ENCODE measurements around the gene SLC22A31.
"Not testable (repeated sequence)": the region's sequence is repeated elsewhere in the genome, so short reads cannot be mapped to it uniquely, and the experiment has no call there.

SLC22A31 gene

DNA sequence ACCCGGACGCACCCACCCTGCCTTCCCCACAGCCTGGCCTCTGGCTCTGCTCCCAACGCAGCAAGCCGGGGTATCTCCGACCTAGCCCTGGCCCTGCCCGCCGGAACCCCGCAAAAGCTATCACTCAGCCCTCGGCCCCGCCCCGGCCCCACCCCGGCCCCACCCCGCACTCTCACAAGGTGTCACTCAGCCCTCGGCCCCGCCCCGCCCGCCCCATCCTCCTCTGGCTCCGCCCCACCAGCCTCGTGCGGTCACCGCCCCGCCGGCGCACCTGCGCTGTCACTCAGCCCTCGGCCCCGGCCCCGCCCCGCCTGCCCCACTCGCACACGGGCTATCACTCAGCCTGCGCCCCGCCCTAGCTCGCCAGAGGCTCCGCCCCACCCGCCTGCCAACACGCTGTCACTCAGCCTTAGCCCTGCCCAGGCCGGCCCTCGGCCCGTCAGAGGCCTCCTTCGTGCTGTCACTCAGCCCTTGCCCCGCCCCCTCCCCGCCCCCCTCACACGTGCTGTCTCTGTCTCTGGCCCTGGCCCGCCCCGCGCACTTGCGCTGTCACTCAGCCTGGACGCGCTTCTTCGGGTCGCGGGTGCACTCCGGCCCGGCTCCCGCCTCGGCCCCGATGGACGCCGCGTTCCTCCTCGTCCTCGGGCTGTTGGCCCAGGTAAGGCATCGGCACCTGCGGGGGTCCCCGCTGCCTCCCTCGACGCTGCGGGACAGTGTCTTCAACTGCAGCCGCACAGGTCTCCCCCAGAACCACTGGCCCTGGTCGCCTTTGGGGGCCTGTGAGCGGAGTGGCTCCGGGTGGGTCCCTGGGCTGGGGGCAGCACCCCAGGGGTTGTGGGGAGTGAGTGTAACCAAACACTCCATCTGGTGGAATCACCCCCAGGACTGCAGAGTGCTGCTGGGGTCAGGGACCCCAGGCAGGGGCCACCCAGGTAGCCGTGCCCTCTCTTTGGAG is 28.8 kb downstream of the SLC22A31 start, which contains the start of gene CDH15:
Gene CDH15 (plus strand): TSS at position 533 of the 955 bp plus-strand sequence. CDS start 84 bp downstream, at position 617.
- no peak within 1 kb of the TSS for H3K27ac ChIP-seq
- peak within 1 kb of the TSS in 5 of 7 experiments; percentile 3 to 18 (median 10) for H3K4me3 ChIP-seq

DNA sequence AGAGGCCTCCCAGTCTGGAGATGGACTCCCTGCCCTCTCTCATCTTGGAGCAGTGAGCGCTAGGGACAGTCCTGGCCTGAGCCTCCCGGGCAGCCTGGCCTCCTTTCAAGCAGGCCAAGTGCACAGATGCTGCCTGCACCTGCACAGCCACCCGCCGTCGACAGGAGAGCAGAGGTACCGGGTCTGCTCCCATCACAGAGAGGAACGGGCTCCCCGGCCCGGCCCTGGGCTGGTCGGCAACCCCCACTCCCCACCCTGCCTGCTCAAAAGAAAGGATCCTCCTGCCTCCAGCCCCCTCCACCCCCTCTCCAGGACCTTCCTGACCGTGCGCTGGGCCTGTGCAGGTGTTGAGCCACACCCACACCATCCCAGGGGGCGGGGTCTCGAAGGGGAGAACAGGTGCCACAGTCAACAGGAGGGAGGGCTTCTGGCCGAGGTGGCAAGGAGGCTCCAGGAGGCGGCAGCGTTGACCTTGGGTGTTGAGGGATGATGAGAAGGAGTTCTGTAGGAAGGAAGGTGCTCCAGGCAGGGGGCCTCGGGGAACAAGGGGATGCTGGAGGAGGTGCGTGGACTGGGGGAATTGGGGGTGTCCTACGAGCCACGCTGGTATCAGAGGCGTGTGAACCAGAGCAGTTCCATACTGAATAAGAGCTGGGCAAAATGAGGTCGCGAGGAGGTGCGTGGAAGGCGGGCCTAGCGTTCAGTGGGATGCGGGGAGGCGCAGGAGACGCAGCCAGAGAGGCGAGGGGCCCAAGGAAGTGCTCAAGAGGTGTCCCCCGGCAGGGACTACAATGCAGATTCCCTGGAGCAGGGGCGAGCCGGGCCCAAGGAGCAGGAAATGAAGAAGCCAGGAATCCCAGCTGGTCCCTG is 29.8 kb downstream of the SLC22A31 start:
- Histone ChIP-seq H3K4me3 (peak overlapping the region in 5 of 7 experiments; percentile 3 to 18 (median 10)), H3K27ac (no peak overlapping the region)

DNA sequence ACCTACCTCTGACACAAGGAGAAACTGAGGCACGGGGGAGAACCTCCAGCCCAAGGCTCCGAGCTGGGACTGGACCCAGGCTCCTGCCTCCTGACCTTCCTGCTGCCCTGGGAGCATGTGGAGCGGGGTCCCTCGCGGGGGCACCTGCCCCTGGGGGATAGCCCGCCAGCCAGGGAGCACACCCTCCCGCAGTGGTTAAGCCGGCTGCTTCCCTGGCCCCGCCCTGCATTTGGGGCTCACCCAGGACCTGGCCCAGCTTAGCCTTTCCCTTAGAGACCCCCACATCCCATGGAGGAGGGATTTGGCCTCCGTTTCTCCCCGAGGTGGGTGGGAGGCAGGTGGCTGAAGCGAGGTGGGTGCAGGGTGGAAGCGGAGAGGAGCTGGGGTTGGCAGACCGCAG is 30.6 kb downstream of the SLC22A31 start:
- Histone ChIP-seq H3K4me3 (no peak overlapping the region), H3K27ac (no peak overlapping the region)

DNA sequence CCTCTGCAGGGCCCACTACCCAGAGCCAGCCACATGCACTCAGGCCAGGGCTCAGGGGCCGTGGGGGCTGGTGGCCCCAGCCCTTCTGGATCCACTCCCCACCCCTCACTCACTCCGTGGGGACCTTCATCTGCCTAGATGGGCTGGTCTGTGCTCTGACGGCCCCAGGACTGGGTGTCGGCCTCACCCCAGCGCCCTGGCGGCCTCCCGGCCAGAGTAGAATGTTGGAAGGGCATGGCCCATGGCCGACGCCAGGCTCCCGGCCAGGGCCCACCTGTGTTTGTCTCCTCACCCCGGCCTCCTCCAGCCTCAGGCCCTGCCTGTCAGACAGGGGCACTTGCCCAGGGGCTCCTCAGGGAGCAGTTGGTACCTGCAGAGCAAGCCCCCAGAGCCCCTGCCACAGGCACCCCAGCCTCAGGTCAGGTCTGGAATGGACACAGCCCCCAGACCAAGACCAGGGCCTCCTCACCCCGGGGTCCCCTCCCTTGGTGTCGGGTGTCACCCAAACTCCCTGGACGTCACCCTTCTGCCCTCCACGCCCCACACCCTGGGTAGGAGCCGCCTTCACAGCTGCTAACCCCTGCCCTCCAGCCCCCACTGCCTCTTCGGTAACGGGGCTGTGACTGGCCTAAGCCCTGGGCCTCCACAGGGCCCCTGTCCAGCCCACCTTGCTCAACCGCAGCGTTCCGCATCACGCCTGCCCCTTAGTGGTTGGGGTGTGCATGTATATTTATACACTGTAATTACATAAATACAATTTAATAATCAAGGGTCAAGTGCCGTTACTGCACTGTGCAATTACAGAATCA is 31.8 kb downstream of the SLC22A31 start:
- no peak overlapping the region for H3K4me3 ChIP-seq
- no peak overlapping the region for H3K27ac ChIP-seq

DNA sequence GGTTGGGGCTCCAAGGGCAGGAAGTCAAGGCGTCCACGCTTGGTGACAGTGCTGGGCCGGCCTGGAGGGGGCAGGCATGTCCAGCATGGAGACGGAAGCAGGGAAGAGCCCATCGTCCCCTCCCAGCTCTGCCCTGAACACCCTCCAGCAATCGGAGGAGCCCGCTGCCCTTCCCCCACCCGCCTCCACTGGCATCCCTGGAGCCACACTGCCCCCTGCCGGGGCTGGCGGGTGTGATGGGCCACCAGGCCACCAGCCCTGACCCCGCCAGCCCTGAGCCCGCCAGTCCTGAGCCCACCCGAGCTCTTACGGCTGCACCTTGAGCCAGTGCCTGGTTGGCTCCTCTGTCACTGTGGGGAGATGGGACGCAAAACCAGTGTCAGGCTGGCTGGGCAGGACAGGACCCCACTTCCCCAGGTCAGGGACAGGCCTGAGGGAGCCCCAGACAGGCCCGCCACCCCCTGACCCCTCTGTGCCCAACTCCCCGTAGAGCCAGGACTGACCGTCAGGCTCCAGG is 32.9 kb downstream of the SLC22A31 start:
- no peak overlapping the region for H3K4me3 ChIP-seq

DNA sequence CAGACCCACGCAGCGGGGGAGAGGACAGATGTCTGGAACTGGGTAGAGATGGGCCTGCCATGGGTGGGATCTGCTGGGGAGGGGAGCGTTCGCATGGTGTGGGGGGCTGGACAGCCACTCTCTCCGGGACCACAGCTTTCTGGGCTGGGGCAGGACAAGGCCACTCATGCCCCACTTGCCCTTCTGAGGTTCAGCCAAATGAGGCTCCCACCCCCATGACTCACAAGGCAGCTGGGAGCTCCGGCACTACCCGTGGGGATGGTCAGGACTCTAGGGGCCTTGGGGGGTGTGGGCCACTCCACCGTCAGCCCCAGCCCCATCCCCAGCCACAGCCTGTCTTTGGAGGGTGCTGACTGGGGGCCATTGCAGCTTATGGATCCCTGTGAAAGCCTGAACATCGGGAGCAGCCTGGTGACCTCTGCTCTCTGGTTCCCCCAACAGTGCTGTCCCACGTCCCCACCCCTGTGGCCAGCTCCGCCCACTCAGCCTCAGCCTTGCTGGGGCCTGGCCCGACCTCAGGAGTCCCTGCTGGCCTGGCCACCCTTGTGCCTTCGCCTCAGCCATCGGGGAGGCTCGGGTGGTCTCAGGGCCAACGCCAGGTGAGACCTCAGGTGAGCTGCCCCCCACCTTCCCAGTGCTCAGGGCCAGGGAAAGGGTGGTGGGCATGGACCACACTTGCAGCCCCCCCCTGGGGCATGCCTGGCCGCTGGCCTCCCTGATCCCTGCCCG is 33.5 kb downstream of the SLC22A31 start:
- no peak overlapping the region for H3K4me3 ChIP-seq
- H3K27ac ChIP-seq, result no peak overlapping the region

More for the DNA sequence above, 32.9 kb downstream of the SLC22A31 start:
- no peak overlapping the region for H3K27ac ChIP-seq

DNA sequence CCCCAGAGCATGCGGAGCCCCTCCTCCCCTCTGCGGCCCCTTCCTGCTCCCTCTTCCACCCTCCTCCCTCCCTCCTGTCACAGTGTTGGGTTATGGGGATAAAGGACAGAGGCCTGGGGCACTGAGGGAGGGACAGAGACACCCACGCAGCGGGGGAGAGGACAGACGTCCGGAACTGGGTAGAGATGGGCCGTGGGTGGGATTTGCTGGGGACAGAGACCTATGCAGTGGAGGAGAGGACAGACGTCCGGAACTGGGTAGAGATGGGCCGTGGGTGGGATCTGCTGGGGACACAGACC is 34.7 kb downstream of the SLC22A31 start:
- H3K4me3 ChIP-seq, result not testable (repeated sequence)

DNA sequence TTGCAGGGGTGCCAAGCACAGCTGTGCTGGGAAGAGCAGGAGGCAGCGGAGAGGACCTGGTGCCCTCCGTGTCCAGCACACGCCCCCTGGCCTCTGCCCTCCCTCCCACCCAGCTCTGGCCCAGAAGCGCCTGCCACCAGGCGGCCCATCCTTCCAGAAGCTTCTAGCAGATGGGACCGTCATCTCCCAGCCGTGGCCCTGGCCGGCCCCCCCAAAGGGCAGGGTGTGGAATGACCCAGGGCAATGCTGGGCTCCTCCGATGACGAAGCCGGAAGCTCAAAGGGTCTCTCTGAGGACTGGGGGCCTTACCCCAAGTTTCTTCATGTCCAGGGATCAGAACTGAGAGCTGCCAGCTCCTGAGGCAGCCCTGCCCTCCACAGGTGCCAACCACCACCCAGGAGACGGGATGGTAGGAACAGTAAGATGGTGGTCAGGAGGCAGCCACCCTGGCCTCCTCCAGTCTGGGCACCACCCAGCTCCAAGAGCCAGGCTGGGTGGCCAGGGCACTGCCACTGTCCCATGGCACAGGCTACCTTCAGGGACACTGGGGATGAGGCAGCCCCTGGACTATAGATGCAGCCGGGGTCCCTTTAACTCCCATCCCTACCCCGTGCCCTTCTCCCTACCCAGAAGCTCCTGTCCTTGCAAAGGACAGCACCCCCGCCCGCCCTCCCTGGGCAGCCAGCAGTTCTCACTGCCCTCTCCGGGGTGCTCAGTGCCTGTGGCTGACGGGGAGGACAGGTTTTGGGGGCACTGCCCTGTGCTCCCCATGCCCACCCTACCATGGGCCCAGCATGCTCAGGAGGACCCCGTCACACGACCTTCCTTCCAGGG is 35.3 kb downstream of the SLC22A31 start:
- no peak overlapping the region for H3K27ac ChIP-seq

More for the DNA sequence above, 34.7 kb downstream of the SLC22A31 start:
- not testable (repeated sequence) for H3K27ac ChIP-seq

DNA sequence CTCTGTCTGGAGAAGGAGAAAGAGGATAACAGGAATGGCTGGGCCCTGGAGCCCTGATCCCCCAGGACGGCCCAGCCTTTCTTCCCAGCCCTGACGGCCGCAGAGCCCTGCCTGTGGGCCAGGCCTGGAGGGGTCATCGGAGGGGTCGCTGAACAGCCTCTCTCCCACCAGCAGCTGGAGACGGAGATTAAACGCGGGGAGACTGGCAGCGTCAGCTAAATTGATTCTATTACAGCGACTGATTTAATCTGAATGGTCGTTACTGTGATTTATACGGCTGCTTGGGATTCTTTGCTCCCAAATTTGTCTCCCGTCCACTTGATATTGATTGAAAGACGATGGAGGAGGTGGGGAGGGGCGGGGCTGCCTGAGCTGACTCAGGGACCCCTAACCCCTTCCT is 35.9 kb downstream of the SLC22A31 start:
- no peak overlapping the region for H3K4me3 ChIP-seq
- no peak overlapping the region for H3K27ac ChIP-seq

More for the DNA sequence above, 35.3 kb downstream of the SLC22A31 start:
- no peak overlapping the region for H3K4me3 ChIP-seq

DNA sequence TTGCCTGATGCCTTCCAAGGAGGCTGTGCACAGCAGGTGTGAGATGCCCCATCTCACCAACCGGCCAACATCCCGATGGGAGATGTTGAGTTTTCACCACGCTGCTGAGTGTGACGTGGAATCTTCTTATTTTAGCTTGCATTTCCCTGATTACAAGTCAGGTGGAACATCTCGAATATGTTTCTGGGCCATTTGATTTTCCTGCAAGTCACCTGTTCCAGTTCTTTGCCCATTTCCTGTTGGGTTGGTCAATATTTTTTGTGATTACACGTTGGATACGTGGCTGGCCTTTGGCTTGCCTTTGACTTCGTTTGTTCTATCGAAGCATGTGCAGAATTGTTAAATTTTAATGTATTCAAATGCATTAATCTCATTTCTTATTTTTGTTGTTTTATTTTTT is 37.0 kb downstream of the SLC22A31 start:
- no peak overlapping the region for H3K27ac ChIP-seq

DNA sequence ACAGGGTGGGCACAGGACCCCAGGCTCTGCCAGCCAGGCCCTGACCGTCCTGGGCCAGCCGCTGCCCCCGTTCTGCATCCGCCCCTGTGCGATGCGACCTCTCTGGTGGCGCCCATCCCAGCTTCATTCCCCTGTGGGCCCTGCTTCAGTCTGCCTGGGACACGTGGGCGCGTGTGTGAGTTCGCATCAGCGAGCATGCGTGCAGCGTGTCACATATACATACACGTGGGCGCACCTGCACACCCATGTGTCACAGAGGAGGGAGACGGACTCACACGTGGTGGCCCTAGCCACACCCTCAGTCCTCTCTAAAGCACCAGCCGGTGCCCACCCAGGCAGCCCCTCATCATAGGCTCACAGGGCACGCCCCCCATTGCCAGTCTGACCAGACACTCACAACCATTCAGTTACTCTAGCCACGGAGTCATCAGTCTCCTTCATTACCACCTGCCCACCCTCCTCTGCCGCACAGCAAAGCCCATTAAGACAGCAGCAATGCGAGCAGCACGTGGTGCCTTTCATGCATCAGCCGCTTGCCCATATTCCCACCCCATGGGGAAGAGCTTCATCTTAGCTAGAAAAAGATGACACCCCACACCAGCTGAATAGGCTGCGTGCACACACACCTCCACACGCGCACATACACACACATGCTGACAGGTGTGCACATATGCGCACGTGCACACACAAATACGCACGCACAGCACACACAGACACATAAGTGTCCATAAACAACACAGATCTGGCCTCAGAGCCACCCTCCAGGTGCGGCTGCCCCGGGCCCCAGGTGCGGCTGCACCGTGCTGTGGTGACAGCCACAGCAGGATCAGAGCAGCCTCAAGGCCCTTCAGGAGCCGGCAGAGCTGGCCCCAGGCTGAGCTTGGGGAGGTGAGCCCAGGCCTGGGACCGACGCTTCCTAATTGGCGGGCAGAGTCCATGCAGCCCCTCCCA is 38.3 kb downstream of the SLC22A31 start:
- no peak overlapping the region for H3K27ac ChIP-seq
- no peak overlapping the region for H3K4me3 ChIP-seq

More for the DNA sequence above, 37.0 kb downstream of the SLC22A31 start:
- no peak overlapping the region for H3K4me3 ChIP-seq

DNA sequence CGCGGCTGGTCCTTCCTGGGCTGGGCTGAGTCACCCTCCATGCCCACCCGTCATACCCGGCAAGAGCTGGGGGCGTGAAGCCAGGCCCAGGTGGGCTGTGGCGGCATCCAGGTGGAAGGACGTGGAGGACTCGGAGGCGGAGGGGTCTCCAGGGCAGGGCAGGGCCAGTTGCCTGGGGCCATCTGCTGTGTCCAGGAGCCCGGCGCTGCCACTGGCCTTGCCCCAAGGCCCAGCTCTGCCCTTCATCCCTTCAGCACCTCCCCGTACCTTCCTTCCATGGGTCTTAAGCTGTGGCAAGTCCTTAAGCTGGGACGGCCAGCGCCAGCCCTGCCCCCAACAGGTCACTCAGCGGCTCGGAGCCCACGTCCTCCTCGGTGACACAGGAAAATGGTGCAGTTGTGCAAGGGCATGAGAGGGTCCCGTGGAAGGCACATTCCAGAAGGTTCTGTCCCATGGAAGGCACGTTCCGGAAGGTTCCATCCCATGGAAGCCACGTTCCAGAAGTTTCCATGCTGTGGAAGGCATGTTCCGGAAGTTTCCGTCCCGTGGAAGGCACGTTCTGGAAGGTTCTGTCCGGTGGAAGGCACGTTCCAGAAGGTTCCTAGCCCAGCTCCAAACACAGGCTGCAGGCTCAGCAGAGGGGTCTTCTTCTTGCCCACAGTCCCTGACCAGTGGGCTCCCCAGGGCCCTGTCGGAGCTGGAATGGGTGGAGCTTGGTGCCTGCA is 39.2 kb downstream of the SLC22A31 start:
- no peak overlapping the region for H3K27ac ChIP-seq

DNA sequence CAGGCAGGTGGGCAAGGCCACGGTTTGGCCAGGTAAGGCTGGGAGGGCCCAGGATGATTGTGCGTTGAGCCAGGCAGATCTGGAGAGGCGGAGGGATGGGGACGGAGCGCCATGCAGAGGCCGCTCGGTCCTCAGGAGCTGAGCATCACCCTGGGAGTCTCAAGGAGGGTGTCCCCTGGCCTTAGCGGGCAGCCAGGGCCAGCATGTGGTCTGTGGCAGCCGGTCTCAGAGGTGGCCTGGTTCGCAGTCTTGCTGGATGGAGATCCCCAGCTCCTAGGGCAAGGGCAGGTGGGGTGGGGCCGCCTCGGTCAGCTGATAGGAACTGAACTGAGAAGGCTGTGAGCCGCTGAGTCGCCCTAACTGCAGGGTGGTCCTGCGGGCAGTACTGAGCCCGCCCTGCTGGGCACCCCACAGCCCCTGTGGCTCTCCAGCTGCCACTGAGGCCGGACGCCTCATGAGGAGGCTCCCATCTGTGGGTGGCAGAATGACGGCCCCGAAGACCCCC is 40.4 kb downstream of the SLC22A31 start:
- Histone ChIP-seq H3K27ac (no peak overlapping the region), H3K4me3 (no peak overlapping the region)

More for the DNA sequence above, 39.2 kb downstream of the SLC22A31 start:
- H3K4me3 ChIP-seq, result no peak overlapping the region

DNA sequence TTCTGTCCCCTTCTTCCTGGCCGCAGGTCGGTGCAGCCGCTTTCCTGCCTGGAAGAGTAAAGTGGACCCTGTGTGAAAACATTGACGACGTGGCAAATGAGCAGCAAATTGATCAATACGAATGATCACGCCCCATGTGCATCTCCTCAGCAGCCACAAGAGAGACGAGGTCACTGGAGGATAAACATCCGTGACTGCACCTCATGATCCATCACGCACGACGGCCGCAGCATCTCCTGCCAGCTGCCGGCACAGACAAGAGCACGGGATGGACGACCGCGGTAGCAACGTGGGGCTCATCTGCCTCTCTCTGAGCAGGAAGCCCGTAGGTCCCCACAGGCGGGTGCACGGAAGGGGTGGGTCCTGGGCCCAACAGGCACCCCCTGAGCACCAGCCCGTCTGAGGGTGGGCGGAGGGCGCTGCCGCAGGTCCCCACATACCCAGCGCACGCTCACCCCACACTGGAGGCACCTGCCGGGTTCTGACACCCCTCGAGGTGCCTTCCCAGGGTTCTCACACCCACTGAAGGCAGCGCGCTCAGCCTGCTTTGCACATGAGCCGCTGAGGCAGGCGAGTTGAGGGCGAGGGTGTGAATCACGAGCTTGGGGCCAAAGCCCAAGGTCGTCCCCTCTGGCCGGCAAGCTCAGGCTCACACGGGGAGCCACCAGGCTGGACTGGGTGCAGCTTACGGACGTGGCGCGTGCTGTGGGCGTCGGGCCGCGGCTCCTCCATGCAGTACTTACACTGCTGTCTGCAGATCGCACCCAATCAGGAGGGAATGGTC is 41.1 kb downstream of the SLC22A31 start:
- Histone ChIP-seq H3K4me3 (no peak overlapping the region), H3K27ac (no peak overlapping the region)

DNA sequence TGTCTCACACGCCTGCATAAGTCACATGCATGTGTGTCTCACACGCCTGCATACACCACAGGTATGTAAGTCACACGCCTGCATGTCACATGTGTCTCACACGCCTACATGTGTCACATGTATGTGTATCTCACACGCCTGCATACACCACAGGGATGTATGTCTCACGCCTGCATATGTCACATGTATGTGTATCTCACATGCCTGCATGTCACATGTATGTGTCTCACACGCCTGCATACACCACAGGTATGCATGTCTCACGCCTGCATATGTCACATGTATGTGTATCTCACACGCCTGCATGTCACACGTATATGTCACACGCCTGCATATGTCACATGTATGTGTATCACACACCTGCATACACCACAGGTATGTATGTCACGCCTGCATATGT is 42.6 kb downstream of the SLC22A31 start:
- no peak overlapping the region for H3K4me3 ChIP-seq
- H3K27ac ChIP-seq, result no peak overlapping the region

Measured in skin epidermis (tissue), 12 donors.